Muscle of leg (tissue), 11 donors: ENCODE measurements around the gene HDLBP. TPM values are rescaled to one million over a fixed set of nuclear protein-coding genes. Genes with fewer than 3 reads are reported as not detected.

Experiments
- DNase-seq: peaks from one replicate; pipeline ENCODE4 v3.0.0; 2013
- H3K27ac ChIP-seq: one replicate; pipeline ENCODE4 v1.5.1; 2013; ENCODE audit warnings: mild to moderate bottlenecking, low read length, control low read depth
- H3K27me3 ChIP-seq: one replicate; pipeline ENCODE4 v1.6.1; 2013; ENCODE audit warnings: low read length; ENCODE audit not compliant: control insufficient read depth, insufficient read depth
- H3K36me3 ChIP-seq: one replicate; pipeline ENCODE4 v1.6.1; 2013; ENCODE audit warnings: low read length; ENCODE audit not compliant: control insufficient read depth, insufficient read depth
- H3K4me1 ChIP-seq: one replicate; pipeline ENCODE4 v1.6.1; 2013; ENCODE audit warnings: low read length; ENCODE audit not compliant: control insufficient read depth, insufficient read depth
- H3K4me3 ChIP-seq: one replicate; pipeline ENCODE4 v1.5.1; 2013; ENCODE audit warnings: low read length, control low read depth
- H3K9me3 ChIP-seq: replicated peaks from 2 replicates; pipeline ENCODE4 v1.6.1; 2013; ENCODE audit warnings: low read depth, low read length; ENCODE audit not compliant: control insufficient read depth
- WGBS: methylation state at CpG from one replicate; pipeline ENCODE4 v1.1.5; 2013; ENCODE audit warnings: missing lambda C conversion rate; ENCODE audit not compliant: insufficient coverage; 5-methylcytosine and 5-hydroxymethylcytosine counted together
- polyA plus RNA-seq, 8 donors: library from polyadenylated mRNA; unstranded; fragments of 120-200 nt; gene quantifications; one replicate each; pipeline versions ENCODE4 v1.2.1 to v1.2.3, GENCODE V29; 2013; ENCODE audit warnings: inconsistent platforms in 1 of 8, low replicate concordance in 1 of 8; ENCODE audit not compliant: insufficient read length in 8 of 8, insufficient read depth in 1 of 8
- total RNA-seq: library from RNA; stranded (reverse); fragments of 120-200 nt; gene quantifications from one replicate; pipeline ENCODE4 v1.2.4, GENCODE V29; 2013

HDLBP gene
- total and polyA plus RNA-seq, 9 donors, result 331 to 470 (median 404) TPM

DNA sequence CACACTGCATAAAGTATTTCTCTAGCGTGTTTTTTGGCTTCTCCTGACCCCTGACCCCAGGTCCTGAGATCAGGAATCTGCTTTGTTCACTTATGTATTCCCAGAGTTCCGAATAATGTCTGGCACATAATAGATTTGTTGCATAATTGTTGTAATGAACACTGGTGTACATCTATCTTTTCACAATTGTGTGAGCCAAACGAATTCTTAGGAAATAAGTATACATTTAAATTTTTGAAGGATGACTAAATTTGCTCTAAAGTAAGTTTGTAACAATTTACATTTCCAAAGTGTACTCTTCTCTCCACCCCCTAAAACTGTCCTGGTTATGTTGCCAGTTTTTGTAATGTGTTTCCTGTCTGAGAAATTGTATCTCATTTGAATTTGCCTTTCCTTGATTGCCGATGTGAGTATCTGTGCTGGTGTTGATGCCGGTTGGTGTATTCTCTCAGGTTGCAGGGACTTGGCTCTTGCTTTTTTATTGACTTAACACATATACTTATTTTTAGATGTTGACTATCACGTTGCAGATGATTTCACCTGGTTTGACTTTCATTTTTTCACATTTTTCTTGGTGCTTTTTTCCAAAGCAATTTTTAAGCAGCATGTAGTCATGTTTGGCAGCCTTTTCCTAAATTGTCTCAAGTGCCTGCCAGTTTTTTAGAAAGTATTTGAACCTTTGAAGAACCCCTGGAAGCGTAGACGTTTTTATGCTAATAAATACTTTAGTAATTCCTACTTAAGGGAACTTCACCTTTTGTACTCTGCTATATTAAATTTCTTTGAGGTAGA is 24.6 kb upstream of the HDLBP start:
- Histone ChIP-seq H3K9me3 (no peaks in the 10 kb centered on the region), H3K27ac (no peak overlapping the region), H3K4me1 (peaks cover 2% of the 10 kb centered on the region), H3K27me3 (no peaks in the 10 kb centered on the region), H3K4me3 (no peak overlapping the region), H3K36me3 (peaks cover 83% of the 10 kb centered on the region)
- no CpG with 5 or more reads among the region's 8 CpGs for WGBS
- peak; percentile 70 for DNase-seq

DNA sequence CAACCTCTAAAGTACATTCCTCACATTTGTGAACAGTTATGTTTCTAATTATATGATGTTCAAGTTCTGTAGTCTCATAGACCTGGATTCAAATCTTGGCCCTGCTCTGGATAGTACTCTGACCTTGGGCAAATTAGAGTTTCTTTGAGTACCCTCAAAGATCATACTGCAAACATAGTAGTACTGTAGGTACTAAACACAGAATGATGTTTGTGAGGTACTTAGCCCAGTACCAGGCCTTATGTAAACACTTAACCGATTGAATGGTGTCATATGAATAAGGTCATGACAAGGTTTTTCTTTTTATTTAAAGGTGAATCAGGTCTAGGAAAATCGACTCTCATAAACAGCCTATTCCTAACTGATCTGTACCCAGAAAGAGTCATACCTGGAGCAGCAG is 19.3 kb upstream of the HDLBP start:
- Histone ChIP-seq H3K4me1 (peaks cover 2% of the 10 kb centered on the region), H3K27ac (no peak overlapping the region), H3K4me3 (no peak overlapping the region), H3K9me3 (no peaks in the 10 kb centered on the region), H3K27me3 (no peaks in the 10 kb centered on the region), H3K36me3 (peaks cover 48% of the 10 kb centered on the region)
- DNase-seq, result no peak
- no CpG with 5 or more reads among the region's 2 CpGs for WGBS

- H3K4me3 ChIP-seq, result no peak overlapping the region
- H3K4me1 ChIP-seq, result no peaks in the 10 kb centered on the region
- peaks cover 42% of the 10 kb centered on the region for H3K36me3 ChIP-seq
- H3K27ac ChIP-seq, result no peak overlapping the region
- 100% methylated on average over 1 of the region's 4 CpGs for WGBS
- DNase-seq, result no peak
- H3K9me3 ChIP-seq, result no peaks in the 10 kb centered on the region
- no peaks in the 10 kb centered on the region for H3K27me3 ChIP-seq
These were observed 15.1 kb upstream of the HDLBP start for GRCh38 chr2:241330616-241330981.

- peaks cover 38% of the 10 kb centered on the region for H3K36me3 ChIP-seq
- H3K4me3 ChIP-seq, result no peak overlapping the region
- WGBS, result 83% methylated on average over 1 of the region's 11 CpGs
These were observed 14.5 kb upstream of the HDLBP start for GRCh38 chr2:241329669-241330615.

GRCh38 chr2:241325257-241325656 is 9.8 kb upstream of the HDLBP start:
- Histone ChIP-seq H3K27ac (no peak overlapping the region), H3K27me3 (no peaks in the 10 kb centered on the region), H3K9me3 (no peaks in the 10 kb centered on the region), H3K4me3 (no peak overlapping the region), H3K4me1 (peaks cover 5% of the 10 kb centered on the region), H3K36me3 (peaks cover 31% of the 10 kb centered on the region)
- no CpG with 5 or more reads among the region's 1 CpG for WGBS
- no peak for DNase-seq

More at GRCh38 chr2:241329669-241330615, 14.5 kb upstream of the HDLBP start:
- H3K27me3 ChIP-seq, result no peaks in the 10 kb centered on the region
- no peak for DNase-seq
- no peaks in the 10 kb centered on the region for H3K9me3 ChIP-seq
- H3K27ac ChIP-seq, result no peak overlapping the region
- H3K4me1 ChIP-seq, result no peaks in the 10 kb centered on the region

DNA sequence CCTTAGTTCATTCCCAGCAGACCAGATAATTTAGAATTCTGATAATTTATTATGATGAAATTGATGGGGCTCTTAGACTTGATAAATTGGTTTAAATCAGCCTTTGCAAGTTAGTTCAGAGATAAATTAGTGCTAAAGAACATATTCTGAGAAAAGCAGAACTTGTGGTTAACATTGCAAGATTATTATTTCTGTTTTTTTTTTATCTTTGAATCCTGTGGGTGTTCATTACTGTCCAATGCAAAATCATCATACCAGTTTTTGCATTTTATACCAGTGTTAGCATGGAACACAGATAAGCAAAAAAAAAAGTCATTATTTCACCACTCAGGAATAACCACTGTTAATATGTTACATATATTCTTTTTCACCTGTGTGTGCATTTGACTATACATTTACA is 9.3 kb upstream of the HDLBP start:
- Histone ChIP-seq H3K36me3 (peaks cover 31% of the 10 kb centered on the region), H3K27me3 (no peaks in the 10 kb centered on the region), H3K4me3 (no peak overlapping the region), H3K27ac (no peak overlapping the region), H3K4me1 (peaks cover 5% of the 10 kb centered on the region), H3K9me3 (no peaks in the 10 kb centered on the region)
- no peak for DNase-seq

DNA sequence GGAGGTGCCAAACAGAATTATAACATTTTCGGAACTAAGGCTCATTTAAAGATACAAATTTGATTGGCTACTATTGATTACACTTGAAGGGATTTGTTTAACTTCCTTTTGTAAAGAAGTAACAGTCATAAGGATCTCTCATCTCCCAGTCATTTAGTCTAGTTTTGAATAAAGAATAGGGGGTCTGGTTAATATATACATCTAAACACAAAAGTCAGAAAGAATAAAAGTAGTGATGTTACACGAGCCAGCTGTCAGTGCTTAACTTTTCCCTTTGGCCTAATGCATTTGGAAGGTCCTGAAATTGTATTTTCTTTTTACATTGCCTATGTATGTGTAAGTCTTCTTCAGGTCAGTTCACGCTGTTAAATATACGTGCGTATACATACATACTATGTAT is 8.3 kb upstream of the HDLBP start:
- Histone ChIP-seq H3K27me3 (no peaks in the 10 kb centered on the region), H3K4me3 (no peak overlapping the region), H3K36me3 (peaks cover 27% of the 10 kb centered on the region), H3K27ac (no peak overlapping the region), H3K9me3 (no peaks in the 10 kb centered on the region), H3K4me1 (peaks cover 5% of the 10 kb centered on the region)
- no CpG with 5 or more reads among the region's 5 CpGs for WGBS
- DNase-seq, result no peak

DNA sequence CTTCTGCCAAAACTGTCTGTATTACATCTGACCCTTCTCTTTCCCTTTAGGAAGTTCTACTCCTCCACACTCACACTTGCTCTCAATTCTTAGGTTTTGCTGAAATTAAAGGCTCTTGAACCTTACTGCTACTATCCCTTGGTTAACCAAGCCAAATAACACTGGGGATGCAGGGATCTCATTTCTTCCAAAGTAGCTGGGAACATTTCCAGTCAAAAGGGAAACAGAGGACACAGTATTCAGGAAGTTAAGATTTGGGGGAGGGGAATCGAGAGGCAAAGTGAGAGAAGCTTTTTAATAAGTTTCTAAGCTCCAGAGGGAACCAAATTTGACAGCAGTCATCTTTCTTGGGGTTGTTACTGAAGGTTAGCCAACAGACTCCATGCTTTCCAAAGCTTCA is 6.4 kb upstream of the HDLBP start:
- Histone ChIP-seq H3K4me3 (no peak overlapping the region), H3K4me1 (peaks cover 12% of the 10 kb centered on the region), H3K36me3 (peaks cover 16% of the 10 kb centered on the region), H3K27me3 (no peaks in the 10 kb centered on the region), H3K9me3 (no peaks in the 10 kb centered on the region), H3K27ac (no peak overlapping the region)
- DNase-seq, result peak; percentile 60
- WGBS, result no CpG with 5 or more reads among the region's 1 CpG

GRCh38 chr2:241321033-241321432 is 5.6 kb upstream of the HDLBP start:
- H3K4me1 ChIP-seq, result peaks cover 12% of the 10 kb centered on the region
- WGBS, result no CpG with 5 or more reads among the region's 1 CpG
- no peak overlapping the region for H3K27ac ChIP-seq
- peaks cover 8% of the 10 kb centered on the region for H3K36me3 ChIP-seq
- H3K4me3 ChIP-seq, result no peak overlapping the region
- H3K27me3 ChIP-seq, result no peaks in the 10 kb centered on the region
- H3K9me3 ChIP-seq, result no peaks in the 10 kb centered on the region
- DNase-seq, result no peak

- 69% methylated on average over 3 of the region's 8 CpGs for WGBS
These were observed 4.9 kb upstream of the HDLBP start for GRCh38 chr2:241320394-241320793.

More at GRCh38 chr2:241320394-241320793, 4.9 kb upstream of the HDLBP start:
- Histone ChIP-seq H3K27ac (no peak overlapping the region), H3K27me3 (no peaks in the 10 kb centered on the region), H3K9me3 (no peaks in the 10 kb centered on the region), H3K36me3 (peaks cover 6% of the 10 kb centered on the region), H3K4me3 (no peak overlapping the region), H3K4me1 (peaks cover 12% of the 10 kb centered on the region)
- DNase-seq, result no peak
